GM12878 (cell line): ENCODE results near the gene UBE2J2. TPM values are rescaled to one million over a fixed set of nuclear protein-coding genes. Genes with fewer than 3 reads are reported as not detected.

Experiments
- HDGF ChIP-seq: fragments of 450-650 bp; IDR thresholded peaks from 2 replicates; pipeline ENCODE4 v1.6.1; 2016; ENCODE audit warnings: antibody characterized with exemption
- IKZF2 ChIP-seq, 2 experiments: fragments of 450-650 bp; IDR thresholded peaks; 2 replicates each; pipeline ENCODE4 v1.6.1; 2017; ENCODE audit warnings: mild to moderate bottlenecking in 2 of 2, moderate library complexity in 2 of 2
- NKRF ChIP-seq: fragments of 450-650 bp; conservative IDR thresholded peaks from 2 replicates; pipeline ENCODE4 v1.6.1; 2017; ENCODE audit warnings: mild to moderate bottlenecking, moderate library complexity
- ZNF384 ChIP-seq: IDR thresholded peaks from 2 replicates; pipeline ENCODE4 v1.6.1; 2012; ENCODE audit warnings: low read depth, mild to moderate bottlenecking, low read length, improper control_type of control experiment, borderline replicate concordance
- ZNF687 ChIP-seq: fragments of 450-650 bp; IDR thresholded peaks from 2 replicates; pipeline ENCODE4 v1.6.1; 2017; ENCODE audit warnings: mild to moderate bottlenecking, moderate library complexity
- polyA plus RNA-seq, 11 experiments: library from polyadenylated mRNA; depleted of rRNA in 4 of 11; unstranded in 6 of 11; stranded (reverse) in 5 of 11; fragments of >200 nt; fragmentation: Nextera tagmentation in 4 of 11; fragmentation: Illumina TruSeq in 1 of 11; extraction: Ambion mirVana in 4 of 11; extraction: Trizol in 1 of 11; gene quantifications; 1 replicate in 1 of 11; 2 replicates in 10 of 11; pipeline versions ENCODE4 v1.2.1 to v1.2.3, GENCODE V29; 2011 to 2016; ENCODE audit warnings: inconsistent platforms in 2 of 11, missing spikeins in 2 of 11, low read depth in 1 of 11
- total RNA-seq, 4 experiments: library from RNA; depleted of rRNA in 3 of 4; stranded (reverse); fragments of >200 nt in 3 of 4; fragmentation: Illumina TruSeq in 1 of 4; extraction: Trizol in 1 of 4; gene quantifications; 2 replicates each; pipeline versions ENCODE4 v1.2.1 to v1.2.3, GENCODE V29; 2013 to 2021
- TF ChIP-seq, protein P1 (sequence below): fragments of 450-650 bp; formaldehyde crosslinking; IDR thresholded peaks from 2 replicates; pipeline ENCODE4 v1.4.0; 2022; ENCODE audit warnings: mild to moderate bottlenecking, moderate library complexity

UBE2J2 gene
- total and polyA plus RNA-seq, 10 of the 15 experiments (the other 5 are each of a cell fraction or from before 2014, with no cell fraction given): 0.72 to 70.5 (median 49.2) TPM

- TF ChIP-seq NKRF (no peak), HDGF (no peak), IKZF2 (IDR thresholded peaks at IDR 0.05) (no peak), ZNF384 (no peak), ZNF687 (no peak)
- TF ChIP-seq, protein P1, sequence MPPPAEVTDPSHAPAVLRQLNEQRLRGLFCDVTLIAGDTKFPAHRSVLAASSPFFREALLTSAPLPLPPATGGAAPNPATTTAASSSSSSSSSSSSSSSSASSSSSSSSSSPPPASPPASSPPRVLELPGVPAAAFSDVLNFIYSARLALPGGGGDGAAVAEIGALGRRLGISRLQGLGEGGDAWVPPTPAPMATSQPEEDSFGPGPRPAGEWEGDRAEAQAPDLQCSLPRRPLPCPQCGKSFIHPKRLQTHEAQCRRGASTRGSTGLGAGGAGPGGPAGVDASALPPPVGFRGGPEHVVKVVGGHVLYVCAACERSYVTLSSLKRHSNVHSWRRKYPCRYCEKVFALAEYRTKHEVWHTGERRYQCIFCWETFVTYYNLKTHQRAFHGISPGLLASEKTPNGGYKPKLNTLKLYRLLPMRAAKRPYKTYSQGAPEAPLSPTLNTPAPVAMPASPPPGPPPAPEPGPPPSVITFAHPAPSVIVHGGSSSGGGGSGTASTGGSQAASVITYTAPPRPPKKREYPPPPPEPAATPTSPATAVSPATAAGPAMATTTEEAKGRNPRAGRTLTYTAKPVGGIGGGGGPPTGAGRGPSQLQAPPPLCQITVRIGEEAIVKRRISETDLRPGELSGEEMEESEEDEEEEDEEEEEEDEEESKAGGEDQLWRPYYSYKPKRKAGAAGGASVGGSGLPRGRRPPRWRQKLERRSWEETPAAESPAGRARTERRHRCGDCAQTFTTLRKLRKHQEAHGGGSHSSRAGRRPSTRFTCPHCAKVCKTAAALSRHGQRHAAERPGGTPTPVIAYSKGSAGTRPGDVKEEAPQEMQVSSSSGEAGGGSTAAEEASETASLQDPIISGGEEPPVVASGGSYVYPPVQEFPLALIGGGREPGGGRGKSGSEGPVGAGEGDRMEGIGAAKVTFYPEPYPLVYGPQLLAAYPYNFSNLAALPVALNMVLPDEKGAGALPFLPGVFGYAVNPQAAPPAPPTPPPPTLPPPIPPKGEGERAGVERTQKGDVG: no peak
Measured at GRCh38 chr1:1314237-1314586, 40.6 kb upstream of the UBE2J2 start (continued).
